Large intestine (tissue), 1 donor: ENCODE data around the gene TMPRSS5. TPM values are rescaled to one million over a fixed set of nuclear protein-coding genes. Genes with fewer than 3 reads are reported as not detected.

ENCODE experiments used
- polyA plus RNA-seq: library from polyadenylated mRNA; unstranded; fragments of 120-200 nt; gene quantifications from one replicate; pipeline ENCODE4 v1.2.1, GENCODE V29; 2013

Gene TMPRSS5
- polyA plus RNA-seq, 1 donor = 0.75 TPM

Other genes starting within 250 kb of the TMPRSS5 start
- gene DRD2, start 230.9 kb downstream of the TMPRSS5 start, polyA plus RNA-seq = 0.66 TPM
- gene ZW10, start 67.4 kb upstream of the TMPRSS5 start, polyA plus RNA-seq = 14.7 TPM
- not detected for gene CLDN25, start 73.5 kb upstream of the TMPRSS5 start, polyA plus RNA-seq
- 35.6 TPM for gene USP28, start 169.3 kb upstream of the TMPRSS5 start, polyA plus RNA-seq
- 0.34 TPM for gene HTR3B, start 198.5 kb upstream of the TMPRSS5 start, polyA plus RNA-seq